Activated T-helper 17 cell treated with anti-CD3 and anti-CD28 coated beads, Interleukin-2, amount 50 U/mL, for 72 hours (primary cell): ENCODE measurements around the gene ACOT2. TPM values are rescaled to one million over a fixed set of nuclear protein-coding genes. Genes with fewer than 3 reads are reported as not detected.

Source experiments
- ATAC-seq: fragments of 150-1000 bp; cut with Tn5 transposase; replicated peaks from 2 replicates; pipeline ENCODE4 v1.10.0; 2021; ENCODE audit warnings: mild to moderate bottlenecking, moderate library complexity
- H3K27ac Mint-ChIP-seq: one replicate; pipeline ENCODE4 v1.8.0; 2022; ENCODE audit warnings: mixed read lengths
- H3K27me3 Mint-ChIP-seq: one replicate; pipeline ENCODE4 v1.8.0; 2022; ENCODE audit warnings: mixed read lengths
- H3K36me3 Mint-ChIP-seq: one replicate; pipeline ENCODE4 v1.8.0; 2022; ENCODE audit warnings: low read depth, mild to moderate bottlenecking, mixed read lengths
- H3K4me1 Mint-ChIP-seq: one replicate; pipeline ENCODE4 v1.8.0; 2022; ENCODE audit warnings: mixed read lengths
- H3K4me3 Mint-ChIP-seq: one replicate; pipeline ENCODE4 v1.8.0; 2022; ENCODE audit warnings: mild to moderate bottlenecking, mixed read lengths
- H3K9me3 Mint-ChIP-seq: one replicate; pipeline ENCODE4 v1.8.0; 2022; ENCODE audit warnings: mixed read lengths
- total RNA-seq, 2 donors: library from RNA; stranded (reverse); gene quantifications; one replicate each; pipeline ENCODE4 v1.2.3, GENCODE V29; 2022

Gene ACOT2
- total RNA-seq, 2 donors from 2014 or later: 8.4 to 16.3 TPM

DNA sequence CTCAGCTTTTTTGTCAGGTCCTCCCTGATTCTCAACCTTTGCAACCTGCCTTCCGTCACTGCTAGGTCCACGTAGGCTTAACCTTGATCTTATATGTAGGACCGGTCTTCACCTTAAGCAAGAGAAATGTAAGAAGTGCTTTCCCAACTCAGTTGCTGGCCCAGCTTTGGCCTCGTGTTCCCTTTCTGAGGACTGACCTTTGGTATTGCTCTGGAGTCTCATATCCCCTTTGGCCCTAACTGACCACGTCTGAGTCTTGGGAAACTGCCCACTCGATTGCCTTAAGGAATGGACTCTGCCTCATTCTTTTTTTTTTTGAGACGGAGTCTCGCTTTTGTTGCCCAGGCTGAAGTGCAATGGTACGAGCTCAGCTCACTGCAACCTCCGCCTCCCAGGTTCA is 51.3 kb downstream of the ACOT2 start:
- Mint-ChIP-seq H3K36me3 (no peaks in the 10 kb centered on the region), H3K4me1 (no peaks in the 10 kb centered on the region), H3K27me3 (no peaks in the 10 kb centered on the region), H3K9me3 (no peaks in the 10 kb centered on the region), H3K27ac (no peak overlapping the region), H3K4me3 (no peak overlapping the region)
- ATAC-seq: no peak

DNA sequence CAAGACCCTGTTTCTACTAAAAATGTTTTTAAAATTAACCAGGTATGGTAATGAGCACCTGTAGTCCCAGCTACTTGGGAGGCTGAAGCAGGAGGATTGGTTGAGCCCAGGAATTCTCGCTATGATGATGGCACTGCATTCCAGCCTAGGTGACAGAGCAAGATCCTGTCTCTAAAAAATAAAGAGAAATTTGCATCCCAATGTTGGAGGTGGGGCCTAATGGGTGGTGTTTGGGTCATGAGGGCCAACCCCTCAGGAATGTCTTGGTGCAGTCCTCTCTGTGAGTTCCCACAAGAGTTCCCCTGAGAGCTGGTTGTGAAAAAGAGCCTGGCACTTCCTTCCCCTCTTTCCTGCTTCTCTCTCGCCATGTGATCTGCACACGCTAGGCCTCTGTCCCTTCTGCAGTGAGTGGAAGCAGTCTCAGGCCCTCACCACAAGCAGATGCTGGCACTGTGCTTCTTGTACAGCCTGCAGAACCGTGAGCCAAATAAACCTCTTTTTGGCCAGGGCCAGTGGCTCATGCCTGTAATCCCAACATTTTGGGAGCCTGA is 54.6 kb downstream of the ACOT2 start:
- Mint-ChIP-seq H3K4me3 (no peak overlapping the region), H3K27ac (no peak overlapping the region), H3K4me1 (no peaks in the 10 kb centered on the region), H3K9me3 (no peaks in the 10 kb centered on the region), H3K36me3 (no peaks in the 10 kb centered on the region), H3K27me3 (no peaks in the 10 kb centered on the region)
- ATAC-seq: no peak

Other genes starting within 250 kb of the ACOT2 start
- gene NUMB, start 110.7 kb upstream of the ACOT2 start, total RNA-seq: 10 to 100 TPM; 45.1 to 55.0 TPM
- 10 to 100 TPM in 1 of 2 donors, 1 to 10 TPM in 1; 9.2 to 23.3 TPM for gene RIOX1, start 78.3 kb upstream of the ACOT2 start, total RNA-seq
- 1 to 10 TPM; 1.3 to 3.6 TPM for gene ACOT1, start 32.1 kb upstream of the ACOT2 start, total RNA-seq
- not detected for gene HEATR4, start 10.3 kb upstream of the ACOT2 start, total RNA-seq
- gene ACOT4, start 22.7 kb downstream of the ACOT2 start, total RNA-seq: 1 to 10 TPM; 1.4 to 1.8 TPM
- not detected for gene ACOT6, start 43.3 kb downstream of the ACOT2 start, total RNA-seq
- 1 to 10 TPM; 3.9 to 7.6 TPM for gene DNAL1, start 75.8 kb downstream of the ACOT2 start, total RNA-seq
- gene PNMA1, start 145.2 kb downstream of the ACOT2 start, total RNA-seq: 10 to 100 TPM; 37.3 to 41.2 TPM